HL-60 (cell line): ENCODE results near the gene GTF2H1.
A peak's percentile ranks its signal among the peaks of the same experiment; 100 is the strongest.

Experiments used
- POLR2AphosphoS5 ChIP-seq: IDR thresholded peaks from 2 replicates; pipeline ENCODE4 v1.6.1; 2012; ENCODE audit warnings: low read depth
- SPI1 ChIP-seq: IDR thresholded peaks from 2 replicates; pipeline ENCODE4 v1.6.1; 2012; ENCODE audit warnings: low read depth, mild to moderate bottlenecking, borderline replicate concordance
- TF ChIP-seq, protein P1 (sequence below): IDR thresholded peaks from one replicate; pipeline ENCODE4 v1.5.1; 2011; ENCODE audit warnings: low read length, control low read depth, inconsistent platforms; ENCODE audit not compliant: insufficient read depth

DNA sequence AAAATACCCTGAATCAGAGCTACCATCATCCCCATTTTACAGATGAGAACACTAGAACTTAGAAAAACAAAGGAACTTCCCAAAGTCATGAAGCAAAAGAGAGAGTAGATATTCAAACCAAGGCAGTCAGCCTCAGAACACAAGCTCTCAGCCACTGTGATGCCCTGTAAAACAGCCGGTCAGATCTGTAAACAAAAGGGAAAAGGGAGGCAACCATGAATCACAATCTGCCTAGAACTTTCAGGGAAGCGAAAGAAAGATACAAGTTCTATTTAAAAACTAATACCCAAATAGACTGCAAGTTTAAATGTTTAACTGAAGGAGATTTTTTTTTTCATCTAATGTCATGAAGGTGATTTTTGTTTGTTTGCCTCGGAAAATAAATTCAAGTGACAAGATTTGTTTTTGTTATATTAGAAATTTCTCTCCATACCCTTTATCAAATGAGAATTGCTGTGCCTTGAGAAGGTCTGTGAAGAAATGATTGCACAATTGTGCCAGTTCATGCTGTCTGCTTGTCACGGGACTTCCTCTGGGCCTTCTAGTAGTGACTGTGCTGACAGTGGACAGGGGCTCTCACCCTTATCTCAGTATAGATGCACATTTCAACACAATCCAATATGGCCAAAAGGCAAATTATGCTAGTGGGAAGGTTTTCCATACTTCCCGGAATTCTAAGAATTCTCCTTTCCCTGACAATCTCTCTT lies 44.6 kb upstream of the GTF2H1 start:
- TF ChIP-seq, protein P1, sequence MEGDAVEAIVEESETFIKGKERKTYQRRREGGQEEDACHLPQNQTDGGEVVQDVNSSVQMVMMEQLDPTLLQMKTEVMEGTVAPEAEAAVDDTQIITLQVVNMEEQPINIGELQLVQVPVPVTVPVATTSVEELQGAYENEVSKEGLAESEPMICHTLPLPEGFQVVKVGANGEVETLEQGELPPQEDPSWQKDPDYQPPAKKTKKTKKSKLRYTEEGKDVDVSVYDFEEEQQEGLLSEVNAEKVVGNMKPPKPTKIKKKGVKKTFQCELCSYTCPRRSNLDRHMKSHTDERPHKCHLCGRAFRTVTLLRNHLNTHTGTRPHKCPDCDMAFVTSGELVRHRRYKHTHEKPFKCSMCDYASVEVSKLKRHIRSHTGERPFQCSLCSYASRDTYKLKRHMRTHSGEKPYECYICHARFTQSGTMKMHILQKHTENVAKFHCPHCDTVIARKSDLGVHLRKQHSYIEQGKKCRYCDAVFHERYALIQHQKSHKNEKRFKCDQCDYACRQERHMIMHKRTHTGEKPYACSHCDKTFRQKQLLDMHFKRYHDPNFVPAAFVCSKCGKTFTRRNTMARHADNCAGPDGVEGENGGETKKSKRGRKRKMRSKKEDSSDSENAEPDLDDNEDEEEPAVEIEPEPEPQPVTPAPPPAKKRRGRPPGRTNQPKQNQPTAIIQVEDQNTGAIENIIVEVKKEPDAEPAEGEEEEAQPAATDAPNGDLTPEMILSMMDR, result no peak
- TF ChIP-seq POLR2AphosphoS5, result no peak
- peak; percentile 59; the same call in 1 of the 2 replicates for TF ChIP-seq SPI1
